ENCODE results near the gene OR10H5. TPM values are rescaled to one million over a fixed set of nuclear protein-coding genes. Genes with fewer than 3 reads are reported as not detected.
"Not testable (repeated sequence)": the region's sequence is repeated elsewhere in the genome, so short reads cannot be mapped to it uniquely, and the experiment has no call there.

Gene OR10H5
- total and polyA plus RNA-seq, 3 donors from 2014 or later: 0.06 to 0.16 (median 0.11) TPM

GRCh38 chr19:15759962-15760565 is 27.4 kb upstream of the OR10H5 start:
- Histone ChIP-seq H3K9me3 (no peaks in the 10 kb centered on the region), H3K27me3 (no peaks in the 10 kb centered on the region), H3K4me1 (no peaks in the 10 kb centered on the region), H3K4me3 (peak overlapping the region in 1 of 2 donors; percentile 24), H3K36me3 (ENCODE audit: low read depth, missing control alignments) (no peaks in the 10 kb centered on the region), H3K27ac (no peak overlapping the region)
- no peak for TF ChIP-seq CTCF (IDR thresholded peaks at IDR 0.05)
- WGBS, 2 donors: 32 to 45% methylated on average over 2 to 28 of the region's 28 CpGs
- no peak for DNase-seq
- intact Hi-C loops (cut with DNase I; ENCODE audit: low total_unique reads): no loop called here

GRCh38 chr19:15769586-15769985 is 17.9 kb upstream of the OR10H5 start:
- no peak for TF ChIP-seq CTCF (IDR thresholded peaks at IDR 0.05)
- no peaks in the 10 kb centered on the region for H3K27me3 ChIP-seq
- intact Hi-C loops (cut with DNase I; ENCODE audit: low total_unique reads): no loop called here
- no peak overlapping the region for H3K4me3 ChIP-seq
- H3K36me3 ChIP-seq (ENCODE audit: low read depth, missing control alignments): no peaks in the 10 kb centered on the region
- no peak overlapping the region for H3K27ac ChIP-seq
- H3K9me3 ChIP-seq: no peaks in the 10 kb centered on the region
- 56 to 67% methylated on average over 2 to 6 of the region's 6 CpGs for WGBS, 2 donors
- no peak for DNase-seq
- H3K4me1 ChIP-seq: no peaks in the 10 kb centered on the region

GRCh38 chr19:15774159-15774558 is 13.3 kb upstream of the OR10H5 start:
- H3K4me1 ChIP-seq; H3K27ac ChIP-seq; H3K27me3 ChIP-seq; H3K36me3 ChIP-seq (ENCODE audit: low read depth, missing control alignments); H3K9me3 ChIP-seq; DNase-seq; H3K4me3 ChIP-seq; intact Hi-C loops (cut with DNase I; ENCODE audit: low total_unique reads): not testable (repeated sequence)
- WGBS, 2 donors: 78 to 81% methylated on average over 3 of the region's 3 CpGs

GRCh38 chr19:15775249-15775648 is 12.2 kb upstream of the OR10H5 start:
- no peaks in the 10 kb centered on the region for H3K27me3 ChIP-seq
- no peak for DNase-seq
- no peaks in the 10 kb centered on the region for H3K36me3 ChIP-seq (ENCODE audit: low read depth, missing control alignments)
- TF ChIP-seq POLR2A (IDR thresholded peaks at IDR 0.05) (no peak), CTCF (IDR thresholded peaks at IDR 0.05) (no peak)
- peaks cover 4% of the 10 kb centered on the region for H3K4me1 ChIP-seq
- no peaks in the 10 kb centered on the region for H3K9me3 ChIP-seq
- intact Hi-C loops (cut with DNase I; ENCODE audit: low total_unique reads): no loop called here
- WGBS, 2 donors: 64 to 68% methylated on average over 2 of the region's 2 CpGs
- no peak overlapping the region for H3K4me3 ChIP-seq
- H3K27ac ChIP-seq: no peak overlapping the region

GRCh38 chr19:15776264-15776663 is 11.2 kb upstream of the OR10H5 start:
- WGBS, 2 donors: 86 to 95% methylated on average over 4 of the region's 4 CpGs
- Histone ChIP-seq H3K4me1 (peaks cover 9% of the 10 kb centered on the region), H3K4me3 (no peak overlapping the region), H3K27ac (no peak overlapping the region), H3K9me3 (no peaks in the 10 kb centered on the region), H3K36me3 (ENCODE audit: low read depth, missing control alignments) (no peaks in the 10 kb centered on the region), H3K27me3 (no peaks in the 10 kb centered on the region)
- DNase-seq: no peak
- no peak for TF ChIP-seq POLR2A (IDR thresholded peaks at IDR 0.05)
- no peak for TF ChIP-seq CTCF (IDR thresholded peaks at IDR 0.05)
- intact Hi-C loops (cut with DNase I; ENCODE audit: low total_unique reads): no loop called here
